IMR-90 (cell line): ENCODE measurements around the gene MCM3AP. TPM values are rescaled to one million over a fixed set of nuclear protein-coding genes. Genes with fewer than 3 reads are reported as not detected.
"Not testable (repeated sequence)": the region's sequence is repeated elsewhere in the genome, so short reads cannot be mapped to it uniquely, and the experiment has no call there.

Experiments used
- ATAC-seq: fragments of 200-7000 bp; cut with Tn5 transposase; 2 replicates; pipeline ENCODE4 v1.9.1; 2020; ENCODE audit warnings: low read depth, mild to moderate bottlenecking, moderate library complexity
- BruUV-seq: library from RNA; stranded (reverse); fragments of 400-500 nt; replicated peaks from 2 replicates; lab custom pipeline; 2021; lab: Mats Ljungman, UMichigan
- CTCF ChIA-PET: fragments of 300-600 bp; formaldehyde crosslinking; extraction: SDS; loops from one replicate; lab custom pipeline; 2021; ENCODE audit warnings: antibody characterized with exemption; lab: Yijun Ruan, JAX
- POLR2A ChIA-PET: fragments of 300-600 bp; sonication (Branson Sonifier 250); formaldehyde crosslinking; loops from one replicate; lab custom pipeline; 2022; ENCODE audit warnings: antibody characterized with exemption; ENCODE audit not compliant: unreplicated experiment; lab: Charles Lee
- DNase-seq: peaks from one replicate; pipeline ENCODE4 v3.0.0; 2013
- H2AFZ ChIP-seq: replicated peaks from 2 replicates; pipeline ENCODE3; 2013; ENCODE audit warnings: low read length, mild to moderate bottlenecking; ENCODE audit not compliant: poor library complexity
- H2AK5ac ChIP-seq: 2 replicates; pipeline ENCODE4 v1.6.1; 2013; ENCODE audit warnings: low read depth, low read length, inconsistent platforms
- H2AK9ac ChIP-seq: replicated peaks from 2 replicates; pipeline ENCODE3; 2013; ENCODE audit warnings: mild to moderate bottlenecking, low read depth, low read length, moderate library complexity; ENCODE audit not compliant: poor library complexity
- H2BK120ac ChIP-seq: 2 replicates; pipeline ENCODE4 v1.6.1; 2013; ENCODE audit warnings: low read depth, low read length, inconsistent platforms
- H2BK15ac ChIP-seq: 3 replicates; pipeline ENCODE4 v1.6.1; 2013; ENCODE audit warnings: low read depth, low read length, inconsistent platforms
- H2BK20ac ChIP-seq: 2 replicates; pipeline ENCODE4 v1.6.1; 2013; ENCODE audit warnings: low read depth, mild to moderate bottlenecking, inconsistent platforms, low read length, moderate library complexity
- H2BK5ac ChIP-seq: 2 replicates; pipeline ENCODE4 v1.6.1; 2013; ENCODE audit warnings: mild to moderate bottlenecking, low read depth, low read length, inconsistent platforms; ENCODE audit not compliant: poor library complexity, severe bottlenecking
- H3K14ac ChIP-seq: replicated peaks from 2 replicates; pipeline ENCODE4 v1.6.1; 2013; ENCODE audit warnings: low read depth, low read length, inconsistent platforms
- H3K18ac ChIP-seq: 2 replicates; pipeline ENCODE4 v1.6.1; 2013; ENCODE audit warnings: low read depth, low read length, control low read depth
- H3K23ac ChIP-seq: 2 replicates; pipeline ENCODE4 v1.6.1; 2013; ENCODE audit warnings: low read depth, low read length, inconsistent platforms
- H3K27ac ChIP-seq: 2 replicates; pipeline ENCODE4 v1.5.1; 2013; ENCODE audit warnings: mild to moderate bottlenecking, control low read depth, low read length; ENCODE audit not compliant: insufficient read depth
- H3K27me3 ChIP-seq: 2 replicates; pipeline ENCODE4 v1.6.1; 2013; ENCODE audit warnings: low read length; ENCODE audit not compliant: control insufficient read depth, insufficient read depth
- H3K36me3 ChIP-seq: 2 replicates; pipeline ENCODE4 v1.6.1; 2013; ENCODE audit warnings: low read length, mixed read lengths; ENCODE audit not compliant: control insufficient read depth, insufficient read depth
- H3K4ac ChIP-seq: 2 replicates; pipeline ENCODE4 v1.6.1; 2013; ENCODE audit warnings: low read depth, low read length, inconsistent platforms
- H3K4me1 ChIP-seq: 2 replicates; pipeline ENCODE4 v1.6.1; 2013; ENCODE audit warnings: low read length, mixed read lengths; ENCODE audit not compliant: control insufficient read depth, insufficient read depth
- H3K4me2 ChIP-seq: 2 replicates; pipeline ENCODE4 v1.6.1; 2013; ENCODE audit warnings: low read depth, mild to moderate bottlenecking, control low read depth, low read length, moderate library complexity
- H3K4me3 ChIP-seq: 2 replicates; pipeline ENCODE4 v1.5.1; 2013; ENCODE audit warnings: low read depth, mild to moderate bottlenecking, control low read depth, low read length, moderate library complexity; ENCODE audit not compliant: insufficient read depth
- H3K56ac ChIP-seq: 2 replicates; pipeline ENCODE4 v1.6.1; 2013; ENCODE audit warnings: low read length, inconsistent platforms; ENCODE audit not compliant: insufficient read depth; ENCODE audit errors: extremely low read depth
- H3K79me1 ChIP-seq, 2 experiments: 2 replicates each; pipeline ENCODE4 v1.6.1; 2013; ENCODE audit warnings: low read length in 2 of 2, inconsistent platforms in 1 of 2, low read depth in 1 of 2
- H3K9ac ChIP-seq: 2 replicates; pipeline ENCODE4 v1.6.1; 2013; ENCODE audit warnings: low read depth, low read length, control low read depth
- H3K9me1 ChIP-seq: 2 replicates; pipeline ENCODE4 v1.6.1; 2013; ENCODE audit warnings: low read length, inconsistent platforms; ENCODE audit not compliant: insufficient read depth
- H3K9me3 ChIP-seq: 2 replicates; pipeline ENCODE4 v1.6.1; 2013; ENCODE audit warnings: low read length; ENCODE audit not compliant: control insufficient read depth, insufficient read depth
- H4K20me1 ChIP-seq: 2 replicates; pipeline ENCODE4 v1.6.1; 2013; ENCODE audit warnings: low read length, inconsistent platforms; ENCODE audit not compliant: insufficient read depth
- H4K5ac ChIP-seq: 2 replicates; pipeline ENCODE4 v1.6.1; 2013; ENCODE audit warnings: mild to moderate bottlenecking, low read depth, low read length, control low read depth
- H4K8ac ChIP-seq, 2 experiments: 2 replicates each; pipeline ENCODE4 v1.6.1; 2013; ENCODE audit warnings: low read depth in 2 of 2, low read length in 2 of 2, control low read depth in 1 of 2, inconsistent platforms in 1 of 2
- H4K91ac ChIP-seq: 2 replicates; pipeline ENCODE4 v1.6.1; 2013; ENCODE audit warnings: low read depth, low read length, inconsistent platforms; ENCODE audit not compliant: insufficient read depth
- CHD1 ChIP-seq: IDR thresholded peaks from 2 replicates; pipeline ENCODE4 v1.6.1; 2012; ENCODE audit warnings: low read depth, low read length, improper control_type of control experiment
- ELK1 ChIP-seq: fragments of 150-350 bp; IDR thresholded peaks from 2 replicates; pipeline ENCODE4 v1.6.1; 2016; ENCODE audit warnings: low read depth, mild to moderate bottlenecking, low read length, moderate library complexity, borderline replicate concordance
- FOS ChIP-seq: fragments of 150-350 bp; IDR thresholded peaks from 2 replicates; pipeline ENCODE4 v1.6.1; 2016; ENCODE audit warnings: low read depth, low read length
- MAZ ChIP-seq: IDR thresholded peaks from 2 replicates; pipeline ENCODE4 v1.6.1; 2012; ENCODE audit warnings: low read depth, mild to moderate bottlenecking, low read length, improper control_type of control experiment, moderate library complexity, borderline replicate concordance
- NFE2L2 ChIP-seq: fragments of 150-350 bp; IDR thresholded peaks from 2 replicates; pipeline ENCODE4 v1.6.1; 2016; ENCODE audit warnings: low read depth, mild to moderate bottlenecking, low read length
- POLR2A ChIP-seq: IDR thresholded peaks from 2 replicates; pipeline ENCODE4 v1.6.1; 2012; ENCODE audit warnings: mild to moderate bottlenecking, low read depth, low read length
- RCOR1 ChIP-seq: IDR thresholded peaks from 2 replicates; pipeline ENCODE4 v1.6.1; 2012; ENCODE audit warnings: mild to moderate bottlenecking, low read length, improper control_type of control experiment; ENCODE audit not compliant: insufficient replicate concordance
- RFX5 ChIP-seq: IDR thresholded peaks from 2 replicates; pipeline ENCODE4 v1.8.0; 2012; ENCODE audit warnings: low read depth, mild to moderate bottlenecking, low read length, moderate library complexity
- WGBS, 2 experiments: methylation state at CpG; one replicate each; pipeline versions ENCODE4 v1.1.5 to v1.1.7; 2013; ENCODE audit warnings: missing lambda C conversion rate in 2 of 2; ENCODE audit not compliant: insufficient read length in 1 of 2; ENCODE audit errors: extremely low coverage in 2 of 2; 5-methylcytosine and 5-hydroxymethylcytosine counted together
- dilution Hi-C: fragments of 300-500 bp; cut with HindIII; formaldehyde crosslinking; loops from one replicate; pipeline ENCODE4 v1.14.3; 2018; ENCODE audit warnings: low sequenced_read_pairs; ENCODE audit not compliant: unreplicated experiment
- in situ Hi-C: fragments of 300-500 bp; cut with MboI; formaldehyde crosslinking; loops from 3 replicates; pipeline ENCODE4 v1.14.3; 2019; ENCODE audit warnings: low sequenced_read_pairs, inconsistent platforms, mixed read lengths
- intact Hi-C: fragments of 100-400 bp; cut with micrococcal nuclease; formaldehyde crosslinking; loops from 2 replicates; pipeline ENCODE4 v1.10.0; 2022
- polyA plus RNA-seq, 3 experiments: library from polyadenylated mRNA; depleted of rRNA; stranded (reverse); fragments of >200 nt; gene quantifications; 2 replicates each; pipeline ENCODE4 v1.2.3, GENCODE V29; 2012; ENCODE audit warnings: low replicate concordance in 1 of 3
- total RNA-seq: library from RNA; depleted of rRNA; stranded (reverse); fragments of >200 nt; gene quantifications from 2 replicates; pipeline ENCODE4 v1.2.3, GENCODE V29; 2012

MCM3AP gene
- total and polyA plus RNA-seq, 2 of the 4 experiments (the other 2 are of a cell fraction) = 46.5 to 63.1 TPM

- peaks cover 2 to 22% of the 10 kb centered on the region in 2 experiments; a peak in 3 of 4 replicates for H3K79me1 ChIP-seq
- DNase-seq (no peak), ATAC-seq (no peak)
- H3K4me3 ChIP-seq = no peak overlapping the region
- no peak overlapping the region for H3K14ac ChIP-seq
- H2BK5ac ChIP-seq = peak overlapping the region; percentile 62
- TF ChIP-seq RCOR1 (no peak), NFE2L2 (no peak), FOS (no peak), MAZ (no peak), POLR2A (no peak), CHD1 (no peak), ELK1 (no peak), RFX5 (no peak)
- dilution Hi-C loops (no loop called here), in situ Hi-C loops (no loop called here), intact Hi-C loops (no loop called here)
- no peak overlapping the region for H3K4ac ChIP-seq
- H3K9me1 ChIP-seq = no peaks in the 10 kb centered on the region
- BruUV-seq = no TSS peak
- ChIA-PET POLR2A (no interaction called here), CTCF (no interaction called here)
- no peaks in the 10 kb centered on the region; the same call in 1 of the 2 replicates for H4K20me1 ChIP-seq
- H2BK20ac ChIP-seq = no peak overlapping the region
- no peak overlapping the region for H4K5ac ChIP-seq
- H4K8ac ChIP-seq = no peak overlapping the region
- no peak overlapping the region for H3K4me2 ChIP-seq
- H2AK9ac ChIP-seq = no peak overlapping the region
- no peaks in the 10 kb centered on the region for H3K9me3 ChIP-seq
- H3K23ac ChIP-seq = no peak overlapping the region
- H3K56ac ChIP-seq = no peak overlapping the region
- no peak overlapping the region for H2BK120ac ChIP-seq
- H3K27me3 ChIP-seq = no peaks in the 10 kb centered on the region
- H3K4me1 ChIP-seq = no peaks in the 10 kb centered on the region
- H2BK15ac ChIP-seq = no peak overlapping the region
- no peak overlapping the region for H3K9ac ChIP-seq
- H3K27ac ChIP-seq = no peak overlapping the region
- no peak overlapping the region for H4K91ac ChIP-seq
- H2AK5ac ChIP-seq = no peak overlapping the region
- peaks cover 19% of the 10 kb centered on the region for H3K36me3 ChIP-seq
- no peak overlapping the region for H2AFZ ChIP-seq
- H3K18ac ChIP-seq = no peak overlapping the region
Measured at GRCh38 chr21:46311568-46311967, 26.2 kb upstream of the MCM3AP start.

- dilution Hi-C loops, H3K27me3 ChIP-seq, ATAC-seq, BruUV-seq, DNase-seq, H2BK15ac ChIP-seq, H4K5ac ChIP-seq, H3K4me1 ChIP-seq, intact Hi-C loops, H3K18ac ChIP-seq, H2AK9ac ChIP-seq, H2AK5ac ChIP-seq, H2BK120ac ChIP-seq, H3K9me3 ChIP-seq, in situ Hi-C loops, CTCF ChIA-PET, H3K4me2 ChIP-seq, H3K23ac ChIP-seq, H2AFZ ChIP-seq, H3K9ac ChIP-seq, H3K9me1 ChIP-seq, H2BK20ac ChIP-seq, H3K4me3 ChIP-seq, H3K4ac ChIP-seq, H2BK5ac ChIP-seq, H3K56ac ChIP-seq, H4K8ac ChIP-seq, POLR2A ChIA-PET, H3K14ac ChIP-seq, H4K20me1 ChIP-seq, H4K91ac ChIP-seq, H3K27ac ChIP-seq: not testable (repeated sequence)
- Histone ChIP-seq H3K79me1 (peaks cover 2 to 22% of the 10 kb centered on the region in 2 experiments; a peak in 3 of 4 replicates), H3K36me3 (peaks cover 19% of the 10 kb centered on the region)
- WGBS, 2 experiments = no CpG with 5 or more reads among the region's 8 CpGs
Measured at GRCh38 chr21:46310260-46310659, 24.8 kb upstream of the MCM3AP start.
